Colonic mucosa (tissue), 4 donors: ENCODE results near the gene ADAMTS3. TPM values are rescaled to one million over a fixed set of nuclear protein-coding genes. Genes with fewer than 3 reads are reported as not detected.

Experiments
- DNase-seq: peaks from one replicate; pipeline ENCODE4 v3.0.0-alpha.2; 2020
- H3K27ac ChIP-seq: fragments of 200-600 bp; one replicate; pipeline ENCODE4 v1.8.0; 2021
- H3K27me3 ChIP-seq: fragments of 200-600 bp; one replicate; pipeline ENCODE4 v1.8.0; 2021
- H3K36me3 ChIP-seq: fragments of 200-600 bp; one replicate; pipeline ENCODE4 v1.8.0; 2021
- H3K4me1 ChIP-seq: fragments of 200-600 bp; one replicate; pipeline ENCODE4 v1.8.0; 2021; ENCODE audit warnings: mild to moderate bottlenecking
- H3K4me3 ChIP-seq: fragments of 200-600 bp; one replicate; pipeline ENCODE4 v1.8.0; 2021
- H3K9ac ChIP-seq, 2 donors: one replicate each; pipeline ENCODE4 v1.7.0; 2013; ENCODE audit warnings: control low read depth in 2 of 2, low read depth in 2 of 2, low read length in 2 of 2
- H3K9me3 ChIP-seq: fragments of 200-600 bp; one replicate; pipeline ENCODE4 v1.8.0; 2021
- intact Hi-C: fragments of 100-400 bp; cut with DNase I; formaldehyde crosslinking; loops from one replicate; pipeline ENCODE4 v1.14.1; 2022
- total RNA-seq, 2 donors: library from RNA; stranded (reverse); fragmentation: NEBNext Ultra II Directional in 1 of 2; extraction: Animal tissue kit (Norgen Biotek cat#: 25700) in 1 of 2; gene quantifications; one replicate each; pipeline ENCODE4 v1.2.1, GENCODE V29; 2021
- TF ChIP-seq, protein P1 (sequence below): fragments of 200-600 bp; IDR thresholded peaks from one replicate; pipeline ENCODE4 v1.8.0; 2022; ENCODE audit warnings: antibody characterized with exemption, mild to moderate bottlenecking
- donor health status: healthy.
- donor health status: DM: no; HTN: no; CAD: no.
- donor health status: DM: no; HTN: no; CAD: no.

ADAMTS3 gene
- total RNA-seq, 2 donors from 2014 or later = 0.15 to 0.29 TPM

DNA sequence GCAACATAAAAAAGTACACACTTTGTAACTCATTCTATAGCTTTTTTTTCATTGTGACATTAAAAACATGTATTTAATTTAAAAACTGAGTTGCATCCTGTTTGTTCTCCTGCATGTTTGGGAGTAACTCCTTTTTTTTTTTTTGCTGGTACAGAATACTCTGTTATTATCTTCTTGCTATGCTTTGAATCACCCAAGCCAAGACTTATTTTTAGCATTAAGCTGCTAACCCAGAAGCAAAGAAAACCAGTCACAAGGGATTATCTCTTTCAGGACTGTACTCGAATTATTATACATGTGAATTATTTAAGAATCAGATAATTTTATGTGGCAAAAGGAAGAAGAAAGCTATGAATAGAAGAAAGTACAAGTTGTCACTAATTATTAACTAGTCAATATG, 194.9 kb downstream of the ADAMTS3 start:
- H3K9ac ChIP-seq = no peak overlapping the region
- TF ChIP-seq, protein P1, sequence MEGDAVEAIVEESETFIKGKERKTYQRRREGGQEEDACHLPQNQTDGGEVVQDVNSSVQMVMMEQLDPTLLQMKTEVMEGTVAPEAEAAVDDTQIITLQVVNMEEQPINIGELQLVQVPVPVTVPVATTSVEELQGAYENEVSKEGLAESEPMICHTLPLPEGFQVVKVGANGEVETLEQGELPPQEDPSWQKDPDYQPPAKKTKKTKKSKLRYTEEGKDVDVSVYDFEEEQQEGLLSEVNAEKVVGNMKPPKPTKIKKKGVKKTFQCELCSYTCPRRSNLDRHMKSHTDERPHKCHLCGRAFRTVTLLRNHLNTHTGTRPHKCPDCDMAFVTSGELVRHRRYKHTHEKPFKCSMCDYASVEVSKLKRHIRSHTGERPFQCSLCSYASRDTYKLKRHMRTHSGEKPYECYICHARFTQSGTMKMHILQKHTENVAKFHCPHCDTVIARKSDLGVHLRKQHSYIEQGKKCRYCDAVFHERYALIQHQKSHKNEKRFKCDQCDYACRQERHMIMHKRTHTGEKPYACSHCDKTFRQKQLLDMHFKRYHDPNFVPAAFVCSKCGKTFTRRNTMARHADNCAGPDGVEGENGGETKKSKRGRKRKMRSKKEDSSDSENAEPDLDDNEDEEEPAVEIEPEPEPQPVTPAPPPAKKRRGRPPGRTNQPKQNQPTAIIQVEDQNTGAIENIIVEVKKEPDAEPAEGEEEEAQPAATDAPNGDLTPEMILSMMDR = no peak
- no peak overlapping the region for H3K4me3 ChIP-seq
- H3K27ac ChIP-seq = no peak overlapping the region
- DNase-seq = no peak
- H3K27me3 ChIP-seq = no peaks in the 10 kb centered on the region
- H3K36me3 ChIP-seq = no peaks in the 10 kb centered on the region
- no peaks in the 10 kb centered on the region for H3K4me1 ChIP-seq
- H3K9me3 ChIP-seq = no peaks in the 10 kb centered on the region
- intact Hi-C loops = no loop called here

DNA sequence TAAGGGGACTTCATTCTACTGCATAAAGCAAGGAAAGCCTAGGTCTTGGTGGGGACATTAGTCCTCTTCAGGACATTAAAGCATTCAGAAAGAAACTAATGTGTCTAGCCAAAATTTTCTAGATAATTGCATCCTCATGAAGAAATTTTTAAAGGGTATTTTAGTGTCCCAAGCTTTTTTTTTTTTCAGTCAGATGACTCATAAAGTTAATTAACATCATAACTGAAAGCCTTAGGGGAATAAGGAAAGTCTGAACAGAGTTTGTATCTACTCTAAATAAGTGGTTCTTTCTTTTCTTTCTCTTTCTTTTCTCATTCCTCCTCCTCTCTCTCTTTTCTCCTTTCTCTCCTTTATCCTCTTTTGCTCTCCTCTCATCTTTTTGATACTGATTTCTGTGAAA, 202.4 kb downstream of the ADAMTS3 start:
- intact Hi-C loops = no loop called here

DNA sequence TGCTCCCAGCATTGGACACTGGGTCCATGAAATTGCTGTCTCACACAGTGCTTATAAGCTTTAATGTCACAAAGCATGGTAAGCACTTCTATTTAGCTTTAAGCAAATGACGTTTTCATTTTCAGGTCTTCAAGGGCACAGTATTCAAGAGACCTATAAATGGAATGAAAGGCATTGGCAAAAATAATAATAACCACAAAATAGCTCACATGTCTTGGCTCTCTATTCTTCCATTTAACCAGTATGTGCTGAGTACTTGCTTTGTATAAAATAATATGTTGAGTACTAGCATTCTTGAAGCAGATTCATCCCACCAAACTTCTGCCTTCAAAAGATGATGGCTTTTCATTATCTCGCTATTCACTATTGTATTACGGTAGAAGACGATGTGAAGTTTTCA, 203.0 kb downstream of the ADAMTS3 start:
- no peak overlapping the region for H3K4me3 ChIP-seq
- intact Hi-C loops = no loop called here
- DNase-seq = no peak
- TF ChIP-seq, protein P1 = no peak
- H3K36me3 ChIP-seq = no peaks in the 10 kb centered on the region
- H3K27ac ChIP-seq = no peak overlapping the region
- H3K27me3 ChIP-seq = no peaks in the 10 kb centered on the region
- no peak overlapping the region for H3K9ac ChIP-seq
- no peaks in the 10 kb centered on the region for H3K4me1 ChIP-seq
- no peaks in the 10 kb centered on the region for H3K9me3 ChIP-seq

More for the DNA sequence above, 202.4 kb downstream of the ADAMTS3 start:
- TF ChIP-seq, protein P1 = no peak
- Histone ChIP-seq H3K27ac (no peak overlapping the region), H3K9me3 (no peaks in the 10 kb centered on the region), H3K4me3 (no peak overlapping the region), H3K27me3 (no peaks in the 10 kb centered on the region), H3K9ac (no peak overlapping the region), H3K36me3 (no peaks in the 10 kb centered on the region), H3K4me1 (no peaks in the 10 kb centered on the region)
- DNase-seq = no peak

DNA sequence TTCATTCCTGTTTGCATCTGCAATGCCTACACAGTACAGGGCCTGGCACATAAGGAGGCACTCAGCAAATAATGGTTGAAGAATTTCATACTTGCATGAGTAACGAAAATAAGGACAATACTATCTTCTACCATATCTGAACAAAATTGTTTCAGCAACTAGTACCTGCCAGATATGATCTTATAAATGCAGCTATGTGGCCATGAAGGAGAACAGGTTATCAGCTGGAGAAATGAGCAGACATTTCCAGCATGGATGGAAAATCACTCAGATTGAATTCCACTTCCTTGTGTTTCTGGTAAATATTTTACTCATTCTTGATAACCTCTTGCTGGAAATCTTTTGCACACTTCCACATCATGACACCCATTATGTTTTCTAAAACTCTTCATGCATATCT, 204.0 kb downstream of the ADAMTS3 start:
- intact Hi-C loops = no loop called here
- DNase-seq = no peak
- no peaks in the 10 kb centered on the region for H3K36me3 ChIP-seq

DNA sequence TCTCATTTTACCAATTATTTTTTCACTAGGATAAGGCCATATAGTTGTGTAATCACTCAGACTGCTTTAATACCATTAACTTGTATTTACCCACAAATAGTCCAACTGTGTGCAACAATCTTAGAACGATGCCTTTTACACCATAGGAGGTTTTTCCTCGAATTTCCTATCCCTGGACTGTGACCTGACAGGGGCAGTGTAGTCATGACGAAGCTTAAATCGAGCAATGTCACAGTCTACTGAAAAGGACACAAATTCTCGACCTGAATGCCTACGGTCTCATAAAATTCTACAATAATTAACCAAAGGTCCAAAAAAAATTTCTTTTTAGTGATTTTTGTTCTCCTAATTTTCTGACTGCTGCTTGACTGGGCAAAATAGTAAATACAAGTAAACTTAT, 208.9 kb downstream of the ADAMTS3 start:
- H3K4me1 ChIP-seq = no peaks in the 10 kb centered on the region
- TF ChIP-seq, protein P1 = no peak
- DNase-seq = no peak
- no peaks in the 10 kb centered on the region for H3K27me3 ChIP-seq
- no peak overlapping the region for H3K27ac ChIP-seq
- H3K9ac ChIP-seq = no peak overlapping the region
- no peaks in the 10 kb centered on the region for H3K36me3 ChIP-seq
- H3K9me3 ChIP-seq = no peaks in the 10 kb centered on the region
- H3K4me3 ChIP-seq = no peak overlapping the region
- intact Hi-C loops = no loop called here

More for the DNA sequence above, 204.0 kb downstream of the ADAMTS3 start:
- Histone ChIP-seq H3K9me3 (no peaks in the 10 kb centered on the region), H3K4me1 (no peaks in the 10 kb centered on the region), H3K4me3 (no peak overlapping the region), H3K9ac (no peak overlapping the region), H3K27ac (no peak overlapping the region), H3K27me3 (no peaks in the 10 kb centered on the region)
- TF ChIP-seq, protein P1 = no peak

DNA sequence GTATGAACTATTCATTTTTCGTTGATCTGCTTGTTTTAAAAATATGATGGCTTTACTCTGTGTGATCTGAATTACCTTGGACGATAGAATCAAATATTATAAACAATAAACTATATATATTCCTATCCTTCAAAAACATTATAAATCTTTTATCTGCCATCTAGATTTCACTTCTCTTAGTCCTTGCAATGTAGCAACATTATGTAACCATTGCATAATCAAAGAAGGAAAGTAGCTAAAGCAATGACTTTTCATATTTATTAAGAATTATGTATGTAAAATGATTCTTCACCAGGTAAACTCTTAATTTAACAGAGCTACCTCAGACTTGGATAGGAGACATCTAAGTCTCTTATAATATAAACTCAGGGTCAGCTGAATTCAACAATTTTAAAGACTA, 210.5 kb downstream of the ADAMTS3 start:
- intact Hi-C loops = no loop called here
- Histone ChIP-seq H3K9ac (no peak overlapping the region), H3K4me1 (no peaks in the 10 kb centered on the region), H3K36me3 (no peaks in the 10 kb centered on the region), H3K9me3 (no peaks in the 10 kb centered on the region), H3K4me3 (no peak overlapping the region), H3K27me3 (no peaks in the 10 kb centered on the region), H3K27ac (no peak overlapping the region)
- DNase-seq = no peak
- TF ChIP-seq, protein P1 = no peak
